HG03565 (cell line): ENCODE results near the gene KLF6.

Source experiments
- ATAC-seq: cut with Tn5 transposase; IDR thresholded peaks from one replicate; pipeline ENCODE4 v1.9.1; 2021; ENCODE audit warnings: mild to moderate bottlenecking, moderate library complexity; ENCODE audit not compliant: unreplicated experiment

Gene KLF6

GRCh38 chr10:3812141-3812540 lies 27.1 kb upstream of the KLF6 start:
- no peak for ATAC-seq

DNA sequence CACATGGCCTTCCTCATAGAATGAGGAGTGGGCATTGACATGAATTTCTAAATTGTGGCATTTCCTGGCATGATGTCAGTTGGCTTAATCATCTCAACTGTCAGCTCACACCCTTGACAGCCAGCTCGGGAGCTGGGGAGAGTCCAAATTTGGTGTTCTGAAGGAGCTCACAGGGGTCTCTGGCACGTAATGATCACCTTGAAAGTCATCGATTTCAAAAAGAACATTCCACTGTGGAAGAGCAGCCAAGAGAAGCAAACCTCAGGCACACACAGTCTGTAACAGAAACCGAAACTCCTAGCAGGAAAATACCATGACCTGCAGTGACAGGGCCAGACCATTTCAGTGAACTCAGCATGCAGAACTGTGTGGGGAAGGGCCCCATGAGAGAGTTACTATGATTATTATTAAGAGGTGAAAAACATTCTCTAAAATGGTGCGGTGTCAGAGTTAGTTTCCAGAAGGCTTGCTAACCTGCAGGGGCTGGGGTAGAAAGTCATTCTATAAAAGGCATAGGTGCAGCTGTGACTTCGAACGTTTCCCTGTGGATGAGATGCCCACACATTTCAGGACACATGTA lies 26.4 kb upstream of the KLF6 start:
- peak; percentile 84 for ATAC-seq

GRCh38 chr10:3808689-3809199 lies 23.7 kb upstream of the KLF6 start:
- ATAC-seq = no peak

- ATAC-seq = no peak
Observed at GRCh38 chr10:3807928-3808496, 23.0 kb upstream of the KLF6 start.

DNA sequence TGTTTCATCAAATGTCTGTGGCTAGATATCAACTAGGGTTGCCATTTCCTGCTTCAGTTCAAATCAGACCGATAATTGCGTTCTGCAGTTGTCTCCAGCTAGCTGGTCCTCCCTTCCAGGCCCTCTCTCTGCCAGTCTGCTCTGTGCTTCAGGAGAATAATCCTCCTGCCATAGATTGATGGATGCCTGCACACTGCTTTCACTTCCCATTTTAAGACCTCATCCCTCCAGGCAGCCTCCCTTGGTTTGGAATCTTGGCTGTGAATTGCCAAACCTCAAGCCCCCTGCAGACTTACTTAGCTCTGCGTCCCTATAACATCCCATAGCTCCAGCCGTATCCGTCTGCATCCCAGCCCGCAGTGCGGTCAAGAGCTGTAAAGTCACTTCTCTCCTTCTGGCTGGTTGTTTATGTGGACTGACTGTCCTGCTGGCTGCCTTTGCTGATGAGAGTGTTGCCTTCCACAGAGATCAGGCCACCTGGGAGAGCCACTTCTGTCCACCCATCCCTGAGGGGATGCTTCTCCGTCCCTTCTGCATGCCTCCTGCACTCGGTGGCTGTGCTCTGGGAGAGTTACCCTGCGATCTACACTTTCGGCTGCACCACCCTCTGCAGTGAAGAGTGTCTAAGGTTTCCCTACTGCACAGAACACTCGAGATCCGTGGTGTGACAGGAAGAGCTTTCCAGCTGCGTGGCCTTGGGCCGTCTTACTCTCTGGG lies 22.4 kb upstream of the KLF6 start:
- ATAC-seq = no peak

DNA sequence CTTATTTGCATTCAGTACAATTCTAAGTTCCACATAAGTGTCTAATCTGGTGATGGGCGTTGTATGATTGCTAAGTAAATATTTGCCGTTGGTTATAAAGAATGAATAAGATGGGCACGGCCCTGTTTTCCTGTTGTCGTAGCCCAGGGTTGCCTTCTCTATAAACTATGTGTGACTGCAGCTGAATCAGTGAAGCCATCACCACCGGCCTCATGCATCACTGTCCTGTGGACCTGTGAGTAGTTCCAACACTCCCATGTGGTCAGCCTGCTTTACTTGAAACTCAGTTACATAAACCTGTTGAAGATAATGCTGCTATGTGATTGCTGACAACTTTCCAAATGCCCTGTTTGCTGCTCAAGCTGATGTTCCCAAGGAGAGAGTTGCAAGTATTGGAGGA lies 21.6 kb upstream of the KLF6 start:
- no peak for ATAC-seq

DNA sequence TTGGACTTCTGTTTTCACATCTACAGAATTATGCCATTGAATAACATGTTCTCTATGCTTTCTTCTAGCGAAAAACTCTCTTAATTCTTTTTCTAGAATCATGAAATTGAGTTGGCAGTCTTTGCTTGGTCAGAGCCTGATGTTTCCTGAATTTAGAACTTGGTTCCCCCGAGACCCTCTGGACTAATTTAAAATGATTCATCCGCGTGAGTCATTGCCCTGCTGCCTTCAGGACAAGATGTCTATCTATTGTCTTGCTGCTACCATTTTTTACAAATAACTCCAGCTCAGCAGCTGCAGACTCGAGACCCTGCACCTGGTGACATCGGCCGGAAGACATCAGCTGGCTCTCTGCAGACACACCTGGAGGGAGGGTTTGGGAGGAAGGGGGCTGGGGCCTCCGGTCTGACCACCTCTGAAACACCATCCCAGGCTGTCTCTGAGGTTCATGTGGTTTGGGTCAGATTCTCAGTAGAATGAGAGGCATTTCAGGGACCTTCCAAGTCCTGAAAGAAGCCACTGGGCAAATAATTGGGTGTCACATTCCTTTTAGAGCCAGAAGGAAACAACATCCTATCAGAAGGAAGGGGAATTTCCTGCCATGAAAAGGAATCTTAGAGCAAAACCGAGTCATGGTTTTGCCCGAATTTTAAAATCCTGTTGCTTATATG lies 20.9 kb upstream of the KLF6 start:
- ATAC-seq = peak; percentile 25

DNA sequence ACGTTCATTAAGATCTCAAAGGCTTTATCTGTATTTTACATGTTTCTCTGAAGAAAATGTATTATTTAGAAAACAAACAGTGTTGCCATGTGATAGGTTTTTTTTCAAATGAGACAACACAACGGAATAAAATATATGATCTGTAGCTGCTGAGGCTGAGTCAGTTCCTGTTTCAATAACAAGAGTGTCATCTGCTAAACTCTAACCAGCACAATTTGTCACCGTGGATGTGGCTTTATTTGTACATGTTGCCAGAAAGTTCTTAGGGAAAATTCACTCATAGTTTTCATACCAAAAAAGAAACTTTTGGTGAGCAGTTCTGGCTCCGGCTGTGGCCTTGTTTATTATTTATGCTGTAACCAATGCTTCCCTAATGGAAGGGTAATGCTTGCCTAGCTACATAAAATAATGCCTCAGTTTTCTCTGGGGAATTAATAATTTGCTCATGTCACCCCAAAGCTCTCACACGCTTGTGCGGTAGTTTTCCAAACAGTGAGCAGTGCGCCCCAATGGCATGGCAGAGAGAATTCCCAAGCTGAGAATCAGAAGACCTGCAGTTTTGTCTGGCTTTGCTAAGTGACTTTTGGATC lies 20.3 kb upstream of the KLF6 start:
- peak; percentile 33 for ATAC-seq

- no peak for ATAC-seq
Observed at GRCh38 chr10:3803927-3804741, 19.1 kb upstream of the KLF6 start.

DNA sequence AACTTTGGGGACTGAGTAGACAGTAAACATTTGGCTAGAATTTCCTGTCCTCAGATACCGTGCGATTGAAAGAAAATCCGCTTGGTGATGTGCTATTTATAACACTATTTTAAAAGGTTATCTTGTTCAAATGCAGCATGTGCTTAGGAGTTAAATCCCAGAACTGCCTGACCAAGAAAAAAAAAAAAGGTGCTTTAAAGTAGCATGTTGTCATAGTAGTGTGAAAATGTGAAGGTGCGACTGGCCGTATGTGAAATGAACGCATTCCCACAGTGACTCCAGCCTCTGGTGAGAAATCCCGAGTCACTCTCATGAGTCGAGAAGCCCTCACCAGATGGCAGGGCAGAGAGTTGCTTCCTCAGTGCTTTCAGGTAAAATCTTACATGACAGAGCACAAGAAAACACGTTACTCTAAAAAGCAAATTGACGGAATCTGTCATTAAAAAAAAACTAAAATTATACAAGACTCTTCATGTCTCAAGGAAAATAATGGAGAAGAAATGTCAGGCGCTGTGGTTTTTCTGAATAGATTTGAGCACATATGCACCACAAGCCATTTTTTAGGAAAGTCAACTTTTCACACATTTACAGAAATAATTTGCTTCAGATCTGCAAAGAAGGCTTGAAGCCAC lies 18.4 kb upstream of the KLF6 start:
- ATAC-seq = no peak

- no peak for ATAC-seq
Observed at GRCh38 chr10:3802526-3803265, 17.7 kb upstream of the KLF6 start.

- ATAC-seq = no peak
Observed at GRCh38 chr10:3801558-3802192, 16.7 kb upstream of the KLF6 start.

DNA sequence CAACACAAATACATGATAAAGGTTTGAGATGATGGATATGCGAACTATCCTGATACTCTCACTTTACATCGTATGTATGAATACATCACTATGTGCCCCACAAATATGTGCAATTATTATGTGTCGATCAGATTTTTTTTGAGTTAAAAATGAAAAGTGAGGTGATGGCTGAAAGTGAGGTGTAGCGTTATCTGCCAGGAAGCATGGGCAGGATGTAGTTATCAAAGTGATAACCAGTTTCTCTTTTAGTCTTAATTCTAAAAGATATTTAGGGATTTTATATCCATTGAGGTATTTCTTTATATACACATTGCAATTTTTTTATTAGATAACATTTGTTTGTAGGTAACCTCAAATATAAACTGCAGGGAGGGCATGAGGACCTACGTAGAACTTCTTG lies 15.6 kb upstream of the KLF6 start:
- ATAC-seq = no peak

GRCh38 chr10:3797750-3798149 lies 12.7 kb upstream of the KLF6 start:
- no peak for ATAC-seq

GRCh38 chr10:3793553-3793952 lies 8.5 kb upstream of the KLF6 start:
- ATAC-seq = no peak

DNA sequence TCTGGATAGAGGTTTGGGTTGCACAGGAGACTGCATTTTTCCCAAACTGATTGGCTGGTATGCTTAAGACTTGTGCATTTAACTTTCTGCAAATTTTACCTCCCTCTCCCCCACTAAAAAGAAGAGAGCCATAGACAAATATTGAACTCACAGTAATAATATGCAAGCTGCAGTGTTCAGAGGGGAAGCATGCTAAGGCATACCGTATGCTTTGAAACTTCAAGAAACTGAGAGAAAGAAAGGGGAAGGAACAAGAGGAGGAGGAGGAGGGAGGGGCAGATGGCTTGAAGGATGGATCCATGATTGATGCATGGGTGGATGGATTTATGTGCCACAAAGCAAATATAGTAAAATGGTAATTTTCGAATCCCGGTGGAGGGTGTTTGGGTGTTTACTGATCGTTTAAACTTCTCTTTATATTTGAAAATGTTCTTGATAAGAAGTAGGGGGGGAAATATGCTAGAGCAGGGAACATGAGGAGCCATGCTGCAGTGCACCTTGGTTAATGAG lies 7.8 kb upstream of the KLF6 start:
- ATAC-seq = no peak

GRCh38 chr10:3791974-3792633 lies 7.1 kb upstream of the KLF6 start:
- no peak for ATAC-seq

GRCh38 chr10:3790858-3791257 lies 5.8 kb upstream of the KLF6 start:
- ATAC-seq = no peak
